Kidney capillary endothelial cell (primary cell): ENCODE data around the gene LHFPL2.

Experiments used
- DNase-seq: peaks from one replicate; pipeline ENCODE4 v3.0.0-alpha.2; 2018; ENCODE audit warnings: low spot score

LHFPL2 gene

GRCh38 chr5:78449103-78449502, 199.5 kb downstream of the LHFPL2 start:
- no peak for DNase-seq

- DNase-seq, result no peak
Observed at GRCh38 chr5:78447775-78448424, 200.7 kb downstream of the LHFPL2 start.
